ENCODE results near the gene NSFL1C.
A peak's percentile ranks its signal among the peaks of the same experiment; 100 is the strongest.

GRCh38 chr20:1469925-1470571 is 3.4 kb upstream of the NSFL1C start:
- TF ChIP-seq CTCF (IDR thresholded peaks at IDR 0.05) (peak; percentile 36 to 53 (median 44)), POLR2A (IDR thresholded peaks at IDR 0.05; ENCODE audit: low read depth) (no peak), EP300 (IDR thresholded peaks at IDR 0.05) (no peak)
